ENCODE results near the gene DGKI.

DNA sequence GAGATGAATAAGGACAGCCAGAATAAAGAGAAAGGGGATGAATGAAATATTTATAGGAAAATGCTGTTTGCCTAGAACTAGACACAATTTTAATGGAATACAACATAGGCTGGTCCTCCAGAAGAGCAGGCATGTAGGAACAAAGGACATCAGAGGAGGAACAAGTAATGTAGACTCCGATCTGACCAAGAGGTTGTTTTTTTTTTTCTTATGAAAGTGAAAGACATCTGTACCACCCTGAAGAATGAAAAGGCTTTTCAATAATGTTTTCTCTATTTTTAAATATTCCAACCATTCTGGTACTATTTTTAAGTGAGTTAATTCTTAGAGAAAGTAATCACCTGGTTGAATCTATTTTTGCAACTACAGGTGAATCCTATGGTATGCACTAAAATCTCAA, 366.4 kb downstream of the DGKI start:
- TF ChIP-seq, protein P1, sequence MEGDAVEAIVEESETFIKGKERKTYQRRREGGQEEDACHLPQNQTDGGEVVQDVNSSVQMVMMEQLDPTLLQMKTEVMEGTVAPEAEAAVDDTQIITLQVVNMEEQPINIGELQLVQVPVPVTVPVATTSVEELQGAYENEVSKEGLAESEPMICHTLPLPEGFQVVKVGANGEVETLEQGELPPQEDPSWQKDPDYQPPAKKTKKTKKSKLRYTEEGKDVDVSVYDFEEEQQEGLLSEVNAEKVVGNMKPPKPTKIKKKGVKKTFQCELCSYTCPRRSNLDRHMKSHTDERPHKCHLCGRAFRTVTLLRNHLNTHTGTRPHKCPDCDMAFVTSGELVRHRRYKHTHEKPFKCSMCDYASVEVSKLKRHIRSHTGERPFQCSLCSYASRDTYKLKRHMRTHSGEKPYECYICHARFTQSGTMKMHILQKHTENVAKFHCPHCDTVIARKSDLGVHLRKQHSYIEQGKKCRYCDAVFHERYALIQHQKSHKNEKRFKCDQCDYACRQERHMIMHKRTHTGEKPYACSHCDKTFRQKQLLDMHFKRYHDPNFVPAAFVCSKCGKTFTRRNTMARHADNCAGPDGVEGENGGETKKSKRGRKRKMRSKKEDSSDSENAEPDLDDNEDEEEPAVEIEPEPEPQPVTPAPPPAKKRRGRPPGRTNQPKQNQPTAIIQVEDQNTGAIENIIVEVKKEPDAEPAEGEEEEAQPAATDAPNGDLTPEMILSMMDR (conservative IDR thresholded peaks at IDR 0.05; ENCODE audit: low read length) = no peak
- no peak for TF ChIP-seq EZH2phosphoT487 (IDR thresholded peaks at IDR 0.05; ENCODE audit: borderline replicate concordance, low read depth, low read length)
